Left lung (tissue), 14 donors: ENCODE results near the gene KCNT1. TPM values are rescaled to one million over a fixed set of nuclear protein-coding genes. Genes with fewer than 3 reads are reported as not detected.

Experiments used
- ATAC-seq: fragments of 200-7000 bp; cut with Tn5 transposase; one replicate; pipeline ENCODE4 v1.9.1; 2020; ENCODE audit warnings: moderate library complexity
- DNase-seq, 4 donors: peaks; one replicate each; pipeline ENCODE4 v3.0.0-alpha.2; 2013 to 2020
- H3K27ac ChIP-seq, 2 donors: fragments of 200-600 bp; sonication (generic) in 1 of 2; one replicate each; pipeline versions ENCODE4 v1.5.0 to v1.8.0; 2020 to 2021
- H3K27me3 ChIP-seq, 2 donors: fragments of 200-600 bp; sonication (generic) in 1 of 2; one replicate each; pipeline versions ENCODE4 v1.5.0 to v1.8.0; 2020 to 2021
- H3K36me3 ChIP-seq, 2 donors: fragments of 200-600 bp; sonication (generic) in 1 of 2; one replicate each; pipeline versions ENCODE4 v1.5.0 to v1.8.0; 2020 to 2021
- H3K4me1 ChIP-seq, 2 donors: fragments of 200-600 bp; one replicate each; pipeline ENCODE4 v1.8.0; 2021
- H3K4me3 ChIP-seq, 2 donors: fragments of 200-600 bp; sonication (generic) in 1 of 2; one replicate each; pipeline versions ENCODE4 v1.5.0 to v1.8.0; 2020 to 2021; ENCODE audit warnings: mild to moderate bottlenecking in 1 of 2
- H3K9me3 ChIP-seq, 2 donors: fragments of 200-600 bp; sonication (generic) in 1 of 2; one replicate each; pipeline versions ENCODE4 v1.5.0 to v1.8.0; 2020 to 2021
- intact Hi-C, 2 donors: fragments of 100-400 bp; cut with DNase I; formaldehyde crosslinking; loops; one replicate each; pipeline versions ENCODE4 v1.11.2 to v1.14.2; 2022
- long read RNA-seq, 12 donors: library from polyadenylated mRNA in 2 of 12; unstranded in 2 of 12; transcript quantifications; one replicate each; pipeline ENCODE4 v2.0.0 and lab custom pipeline, GENCODE V29; 2019 to 2026
- polyA plus RNA-seq, 6 donors: library from polyadenylated mRNA; unstranded; fragments of 120-200 nt; gene quantifications; one replicate each; pipeline ENCODE4 v1.2.1, GENCODE V29; 2013; ENCODE audit not compliant: insufficient read length in 6 of 6
- total RNA-seq, 2 donors: library from RNA; stranded (reverse); fragmentation: NEBNext Ultra II Directional; extraction: Animal tissue kit (Norgen Biotek cat#: 25700); gene quantifications; one replicate each; pipeline ENCODE4 v1.2.1, GENCODE V29; 2021
- TF ChIP-seq, protein P1 (sequence below), 2 donors: fragments of 200-600 bp; sonication (generic) in 1 of 2; IDR thresholded peaks; one replicate each; pipeline versions ENCODE4 v1.5.0 to v1.8.0; 2021; ENCODE audit warnings: antibody characterized with exemption in 2 of 2
- donor health status: DM: no; HTN: yes; CAD: no.
- donor health status: DM: no; HTN: no; CAD: no.

Gene KCNT1
- total RNA-seq (under 1 TPM; 0.26 to 0.55 TPM), polyA plus RNA-seq (under 1 TPM; 0.26 to 0.89 (median 0.41) TPM)
- long read RNA-seq, donor 1 = 0 reads
- long read RNA-seq, donor 2 = 0 reads
- long read RNA-seq, donor 3 = 0 reads
- long read RNA-seq, donor 4 = 0 reads
- long read RNA-seq, donor 5 = 0 reads
- long read RNA-seq, donor 6 = 0 reads
- long read RNA-seq, donor 7 = 0 reads
- long read RNA-seq, donor 8 = 0 reads
- long read RNA-seq, donor 9 = 0 reads
- long read RNA-seq, donor 10 = 0 reads
- long read RNA-seq, donor 11 = 0 reads
- long read RNA-seq, donor 12 = 0 reads

DNA sequence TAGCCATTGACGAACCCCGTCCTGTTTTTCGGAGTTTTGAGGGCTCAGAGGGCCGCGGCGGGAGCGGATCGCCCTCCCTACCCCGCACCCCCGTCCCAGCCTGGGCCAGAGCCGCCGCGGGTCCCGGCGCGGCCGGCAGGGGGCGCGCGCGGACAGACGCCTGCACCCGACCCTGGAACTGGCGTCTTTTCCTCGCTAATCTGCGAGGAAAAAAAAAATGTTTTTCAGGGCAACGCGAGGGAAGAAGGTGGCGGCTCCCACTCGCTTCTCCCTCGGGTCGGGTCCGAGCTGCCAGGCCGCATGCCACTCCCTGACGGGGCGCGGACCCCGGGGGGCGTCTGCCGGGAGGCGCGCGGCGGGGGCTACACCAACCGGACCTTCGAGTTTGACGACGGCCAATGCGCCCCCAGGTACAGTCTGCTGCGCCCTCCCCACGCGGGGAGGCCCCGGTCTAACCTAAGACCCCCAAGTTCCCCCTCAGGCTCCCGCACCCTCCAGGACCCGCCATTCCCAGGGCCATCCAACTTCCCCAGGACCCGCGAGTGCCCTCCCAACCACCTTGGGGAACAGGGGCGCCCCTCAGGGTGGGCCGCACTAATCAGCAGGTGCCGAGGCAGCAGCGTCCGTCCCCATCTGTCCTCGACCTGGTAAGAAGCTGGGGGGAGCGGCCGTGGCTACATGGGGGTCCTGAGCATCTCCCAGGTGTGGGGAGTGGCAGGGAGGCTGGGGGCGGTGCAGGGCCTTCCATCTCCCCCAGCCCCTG lies at the start of gene KCNT1:
KCNT1 (plus strand) TSS at position 227 of the 763 bp plus-strand sequence; CDS start at position 301, 74 bp downstream.
- H3K4me1 ChIP-seq = peaks cover 0 to 11% of the 10 kb centered on the region in 2 donors
- intact Hi-C loops = no loop called here
- no peak within 1 kb of the TSS for H3K4me3 ChIP-seq
- ATAC-seq (peak; percentile 85), DNase-seq (peak in 3 of 4 donors; percentile 40 to 89 (median 74))
- no peaks in the 10 kb centered on the region for H3K9me3 ChIP-seq
- H3K36me3 ChIP-seq = no peaks in the 10 kb centered on the region
- H3K27me3 ChIP-seq = peaks cover 3 to 85% of the 10 kb centered on the region in 2 donors
- TF ChIP-seq, protein P1, sequence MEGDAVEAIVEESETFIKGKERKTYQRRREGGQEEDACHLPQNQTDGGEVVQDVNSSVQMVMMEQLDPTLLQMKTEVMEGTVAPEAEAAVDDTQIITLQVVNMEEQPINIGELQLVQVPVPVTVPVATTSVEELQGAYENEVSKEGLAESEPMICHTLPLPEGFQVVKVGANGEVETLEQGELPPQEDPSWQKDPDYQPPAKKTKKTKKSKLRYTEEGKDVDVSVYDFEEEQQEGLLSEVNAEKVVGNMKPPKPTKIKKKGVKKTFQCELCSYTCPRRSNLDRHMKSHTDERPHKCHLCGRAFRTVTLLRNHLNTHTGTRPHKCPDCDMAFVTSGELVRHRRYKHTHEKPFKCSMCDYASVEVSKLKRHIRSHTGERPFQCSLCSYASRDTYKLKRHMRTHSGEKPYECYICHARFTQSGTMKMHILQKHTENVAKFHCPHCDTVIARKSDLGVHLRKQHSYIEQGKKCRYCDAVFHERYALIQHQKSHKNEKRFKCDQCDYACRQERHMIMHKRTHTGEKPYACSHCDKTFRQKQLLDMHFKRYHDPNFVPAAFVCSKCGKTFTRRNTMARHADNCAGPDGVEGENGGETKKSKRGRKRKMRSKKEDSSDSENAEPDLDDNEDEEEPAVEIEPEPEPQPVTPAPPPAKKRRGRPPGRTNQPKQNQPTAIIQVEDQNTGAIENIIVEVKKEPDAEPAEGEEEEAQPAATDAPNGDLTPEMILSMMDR (IDR thresholded peaks at IDR 0.05) = peak; percentile 92 to 96
- no peak within 1 kb of the TSS for H3K27ac ChIP-seq

DNA sequence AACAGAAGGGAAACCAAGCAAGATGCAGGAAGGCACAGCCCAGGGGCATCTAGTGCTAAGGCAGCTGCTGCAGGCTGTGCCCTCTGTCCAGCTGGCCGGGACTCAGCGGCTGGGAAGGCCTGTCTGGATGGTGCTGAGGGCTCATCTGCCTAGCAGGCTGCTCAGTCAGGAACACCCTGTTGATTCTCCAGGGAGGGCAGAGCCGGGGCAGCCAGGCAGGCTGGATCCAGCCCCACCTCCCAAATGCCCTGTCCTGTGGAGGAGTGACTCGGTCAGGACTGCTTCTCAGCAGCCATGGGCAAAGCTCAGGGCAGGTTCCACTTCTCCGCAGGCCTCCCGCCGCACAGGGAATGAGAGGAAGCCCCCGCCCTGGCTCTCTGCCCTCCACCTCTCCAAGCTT lies 46.7 kb upstream of the KCNT1 start:
- Histone ChIP-seq H3K9me3 (no peaks in the 10 kb centered on the region), H3K27me3 (peaks cover 0 to 14% of the 10 kb centered on the region in 2 donors), H3K4me3 (no peak overlapping the region), H3K27ac (no peak overlapping the region), H3K4me1 (no peaks in the 10 kb centered on the region), H3K36me3 (no peaks in the 10 kb centered on the region)
- DNase-seq (no peak), ATAC-seq (no peak)
- TF ChIP-seq, protein P1 (IDR thresholded peaks at IDR 0.05) = no peak
- intact Hi-C loops = no loop called here

DNA sequence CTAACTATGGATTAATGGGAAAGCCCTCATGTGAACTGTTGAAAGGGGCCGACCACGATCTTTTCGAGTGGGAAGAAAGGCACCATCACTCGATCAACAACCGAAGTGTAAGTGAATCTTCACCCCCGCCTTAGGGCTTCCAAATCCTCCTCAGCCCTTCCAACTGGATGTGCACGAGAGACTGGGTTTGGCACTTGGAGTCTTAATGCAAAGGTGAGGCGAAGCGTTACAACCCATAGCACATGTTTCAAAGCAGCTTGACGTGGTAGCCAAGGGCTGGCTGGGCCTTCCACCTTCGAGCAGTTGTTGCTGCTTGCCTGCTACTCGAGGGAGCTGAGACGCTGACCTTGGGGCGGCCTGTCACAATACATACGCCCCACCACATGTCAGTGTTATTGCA lies 44.6 kb upstream of the KCNT1 start:
- Histone ChIP-seq H3K36me3 (no peaks in the 10 kb centered on the region), H3K27me3 (peaks cover 0 to 21% of the 10 kb centered on the region in 2 donors), H3K27ac (no peak overlapping the region), H3K4me3 (no peak overlapping the region), H3K4me1 (no peaks in the 10 kb centered on the region), H3K9me3 (no peaks in the 10 kb centered on the region)
- ATAC-seq (no peak), DNase-seq (no peak)
- TF ChIP-seq, protein P1 (IDR thresholded peaks at IDR 0.05) = no peak
- intact Hi-C loops = no loop called here

DNA sequence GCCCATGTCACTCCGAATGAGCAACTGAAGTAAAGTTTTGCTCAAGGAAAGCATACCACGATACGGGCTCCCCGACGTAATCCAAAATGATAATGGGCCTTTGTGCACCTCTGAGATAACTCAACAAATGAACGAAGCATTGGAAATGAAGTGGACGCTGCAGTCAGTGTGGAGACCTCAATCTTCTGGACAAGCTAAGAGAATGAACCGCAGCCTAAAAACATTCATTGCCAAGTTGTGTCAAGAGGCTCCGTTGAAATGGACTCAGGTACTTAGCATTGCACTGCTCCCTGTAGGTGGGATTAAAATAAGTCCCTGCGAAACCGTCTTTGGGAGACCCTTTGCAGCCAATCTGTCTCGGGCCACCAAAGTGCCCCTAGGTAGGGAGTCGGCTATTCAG lies 42.7 kb upstream of the KCNT1 start:
- no peaks in the 10 kb centered on the region for H3K36me3 ChIP-seq
- ATAC-seq (no peak), DNase-seq (no peak)
- peaks cover 0 to 36% of the 10 kb centered on the region in 2 donors for H3K27me3 ChIP-seq
- no peak overlapping the region for H3K4me3 ChIP-seq
- TF ChIP-seq, protein P1 (IDR thresholded peaks at IDR 0.05) = no peak
- H3K4me1 ChIP-seq = no peaks in the 10 kb centered on the region
- no peaks in the 10 kb centered on the region for H3K9me3 ChIP-seq
- intact Hi-C loops = no loop called here
- H3K27ac ChIP-seq = no peak overlapping the region

DNA sequence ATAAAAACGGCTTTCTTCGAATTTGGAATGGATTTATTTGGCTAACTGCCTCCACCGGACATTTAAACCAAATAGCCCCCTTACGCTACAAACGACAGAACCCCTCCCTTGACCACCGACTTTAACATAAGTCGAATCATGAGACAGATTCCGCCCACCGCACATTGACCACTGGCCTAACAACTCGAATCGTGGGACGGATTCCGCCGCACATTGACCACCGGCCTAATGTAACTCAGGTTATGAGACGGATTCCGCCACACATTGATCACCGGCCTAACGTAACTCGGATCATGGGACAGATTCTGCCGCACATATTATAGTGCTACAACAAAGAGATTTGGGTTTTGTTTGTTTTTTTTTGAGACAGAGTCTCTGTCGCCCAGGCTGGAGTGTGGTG lies 41.6 kb upstream of the KCNT1 start:
- no peak for ATAC-seq
- peaks cover 0 to 42% of the 10 kb centered on the region in 2 donors for H3K27me3 ChIP-seq
- no peak for DNase-seq
- no peaks in the 10 kb centered on the region for H3K9me3 ChIP-seq
- H3K27ac ChIP-seq = no peak overlapping the region
- H3K4me3 ChIP-seq = no peak overlapping the region
- no peaks in the 10 kb centered on the region for H3K36me3 ChIP-seq
- H3K4me1 ChIP-seq = no peaks in the 10 kb centered on the region
- intact Hi-C loops = no loop called here
- TF ChIP-seq, protein P1 (IDR thresholded peaks at IDR 0.05) = no peak
